Liver (tissue), 9 donors: ENCODE measurements around the gene GBE1. TPM values are rescaled to one million over a fixed set of nuclear protein-coding genes. Genes with fewer than 3 reads are reported as not detected.
A peak's percentile ranks its signal among the peaks of the same experiment; 100 is the strongest.

Experiments used
- DNase-seq: peaks from one replicate; pipeline ENCODE4 v3.0.0-alpha.2; 2017; ENCODE audit warnings: low spot score
- H3K27ac ChIP-seq, 2 donors: one replicate each; pipeline ENCODE4 v1.7.0; 2013; ENCODE audit warnings: inconsistent platforms in 2 of 2, low read length in 2 of 2, control low read depth in 1 of 2, low read depth in 1 of 2, mild to moderate bottlenecking in 1 of 2
- H3K27me3 ChIP-seq, 4 donors: one replicate each; pipeline versions ENCODE4 v1.6.1 to v1.7.0; 2013; ENCODE audit warnings: low read length in 3 of 4, inconsistent platforms in 1 of 4, mild to moderate bottlenecking in 1 of 4, moderate library complexity in 1 of 4; ENCODE audit not compliant: control insufficient read depth in 4 of 4, insufficient read depth in 4 of 4
- H3K36me3 ChIP-seq, 4 donors: one replicate each; pipeline versions ENCODE4 v1.6.1 to v1.7.0; 2013; ENCODE audit warnings: low read length in 3 of 4, mild to moderate bottlenecking in 3 of 4, low read depth in 1 of 4, moderate library complexity in 1 of 4; ENCODE audit not compliant: control insufficient read depth in 4 of 4, insufficient read depth in 3 of 4
- H3K4me1 ChIP-seq, 4 donors: one replicate each; pipeline versions ENCODE4 v1.6.1 to v1.7.0; 2013; ENCODE audit warnings: low read length in 3 of 4, mild to moderate bottlenecking in 3 of 4, moderate library complexity in 1 of 4; ENCODE audit not compliant: control insufficient read depth in 4 of 4, insufficient read depth in 4 of 4
- H3K4me3 ChIP-seq, 3 donors: one replicate each; pipeline versions ENCODE4 v1.6.1 to v1.7.0; 2013; ENCODE audit warnings: low read length in 3 of 3, control low read depth in 1 of 3, low read depth in 1 of 3, mild to moderate bottlenecking in 1 of 3
- H3K9ac ChIP-seq, 2 donors: one replicate each; pipeline ENCODE4 v1.7.0; 2013; ENCODE audit warnings: low read length in 2 of 2, mild to moderate bottlenecking in 2 of 2, moderate library complexity in 2 of 2, control low read depth in 1 of 2, low read depth in 1 of 2
- H3K9me3 ChIP-seq, 4 donors: one replicate each; pipeline versions ENCODE4 v1.6.1 to v1.7.0; 2013; ENCODE audit warnings: low read length in 3 of 4; ENCODE audit not compliant: control insufficient read depth in 4 of 4
- ATF3 ChIP-seq: IDR thresholded peaks from 2 replicates; pipeline ENCODE4 v1.6.1; 2016; ENCODE audit warnings: antibody characterized with exemption
- CTCF ChIP-seq: fragments of 150-350 bp; IDR thresholded peaks from 2 replicates; pipeline ENCODE4 v1.5.1; 2017; ENCODE audit warnings: improper control_type of control experiment, low read depth, low read length; ENCODE audit not compliant: missing input control
- EGR1 ChIP-seq, 2 donors: IDR thresholded peaks; 2 replicates each; pipeline ENCODE4 v1.6.1; 2016 to 2018; ENCODE audit warnings: antibody characterized with exemption in 2 of 2, low read depth in 2 of 2
- FOXA1 ChIP-seq: IDR thresholded peaks from 2 replicates; pipeline ENCODE4 v1.6.1; 2016; ENCODE audit warnings: antibody characterized with exemption
- FOXA2 ChIP-seq: IDR thresholded peaks from 2 replicates; pipeline ENCODE4 v1.6.1; 2016; ENCODE audit warnings: antibody characterized with exemption
- GABPA ChIP-seq, 2 donors: IDR thresholded peaks in 1 of 2; conservative IDR thresholded peaks in 1 of 2; 2 replicates each; pipeline ENCODE4 v1.6.1; 2016; ENCODE audit warnings: antibody characterized with exemption in 2 of 2, mild to moderate bottlenecking in 1 of 2, moderate library complexity in 1 of 2
- HNF4A ChIP-seq, 2 donors: conservative IDR thresholded peaks; 2 replicates each; pipeline ENCODE4 v1.6.1; 2016; ENCODE audit warnings: antibody characterized with exemption in 2 of 2, mild to moderate bottlenecking in 2 of 2
- HNF4G ChIP-seq: IDR thresholded peaks from 2 replicates; pipeline ENCODE4 v1.6.1; 2016; ENCODE audit warnings: antibody characterized with exemption
- JUND ChIP-seq, 2 donors: IDR thresholded peaks; 2 replicates each; pipeline ENCODE4 v1.6.1; 2016; ENCODE audit warnings: antibody characterized with exemption in 2 of 2
- MAX ChIP-seq: IDR thresholded peaks from 2 replicates; pipeline ENCODE4 v1.6.1; 2016; ENCODE audit warnings: antibody characterized with exemption
- NR2F2 ChIP-seq: IDR thresholded peaks from 2 replicates; pipeline ENCODE4 v1.6.1; 2016; ENCODE audit warnings: antibody characterized with exemption
- RAD21 ChIP-seq, 2 donors: IDR thresholded peaks; 2 replicates each; pipeline ENCODE4 v1.6.1; 2016; ENCODE audit warnings: antibody characterized with exemption in 2 of 2, mild to moderate bottlenecking in 2 of 2
- RXRA ChIP-seq, 2 donors: IDR thresholded peaks; 2 replicates each; pipeline ENCODE4 v1.6.1; 2017 to 2018; ENCODE audit warnings: antibody characterized with exemption in 2 of 2, mild to moderate bottlenecking in 1 of 2
- TAF1 ChIP-seq: conservative IDR thresholded peaks from 2 replicates; pipeline ENCODE4 v1.6.1; 2016; ENCODE audit warnings: antibody characterized with exemption, mild to moderate bottlenecking
- YY1 ChIP-seq: IDR thresholded peaks from 2 replicates; pipeline ENCODE4 v1.6.1; 2016; ENCODE audit warnings: antibody characterized with exemption, mild to moderate bottlenecking
- ZBTB33 ChIP-seq: IDR thresholded peaks from 2 replicates; pipeline ENCODE4 v1.6.1; 2016; ENCODE audit warnings: antibody characterized with exemption
- WGBS: extraction: QIAGEN DNeasy Blood & Tissue Kit; methylation state at CpG from one replicate; pipeline ENCODE4 v1.1.7; 2013; 5-methylcytosine and 5-hydroxymethylcytosine counted together
- polyA plus RNA-seq, 2 donors: library from polyadenylated mRNA; stranded (reverse) in 1 of 2; unstranded in 1 of 2; fragments of 200-250 nt in 1 of 2; fragments of >200 nt in 1 of 2; fragmentation: Nextera tagmentation in 1 of 2; extraction: Ambion mirVana in 1 of 2; gene quantifications; one replicate each; pipeline versions ENCODE4 v1.2.1 to v1.2.3, GENCODE V29; 2013 to 2015
- total RNA-seq, 2 donors: library from RNA; depleted of rRNA; stranded (reverse); fragments of >200 nt; gene quantifications; one replicate each; pipeline ENCODE4 v1.2.3, GENCODE V29; 2014
- donor health status: healthy.
- donor health status: healthy.
- donor health status: healthy.
- donor health status: healthy.
- donor health status: healthy.

GBE1 gene
- total and polyA plus RNA-seq, 4 donors, result 22.5 to 95.6 (median 25.8) TPM

- WGBS, result 56% methylated on average over 4 of the region's 4 CpGs
Observed at GRCh38 chr3:81723732-81724313, 37.6 kb downstream of the GBE1 start.

GRCh38 chr3:81718311-81718710 is 43.1 kb downstream of the GBE1 start:
- Histone ChIP-seq H3K4me1 (peaks cover 2 to 13% (median 5%) of the 10 kb centered on the region in 4 donors), H3K36me3 (no peaks in the 10 kb centered on the region), H3K27me3 (no peaks in the 10 kb centered on the region), H3K9ac (no peak overlapping the region), H3K9me3 (peaks cover 0 to 2% (median 0%) of the 10 kb centered on the region in 4 donors), H3K4me3 (no peak overlapping the region), H3K27ac (no peak overlapping the region)
- TF ChIP-seq EGR1 (IDR thresholded peaks at IDR 0.05; ENCODE audit: low read depth in 2 of 2), result no peak
- TF ChIP-seq CTCF, result no peak
- TF ChIP-seq YY1, result no peak
- TF ChIP-seq JUND (IDR thresholded peaks at IDR 0.05), result no peak
- no peak for TF ChIP-seq FOXA1
- TF ChIP-seq RAD21 (IDR thresholded peaks at IDR 0.05), result no peak
- TF ChIP-seq GABPA (IDR thresholded peaks at IDR 0.05 in 1 of 2, conservative IDR thresholded peaks at IDR 0.05 in 1 of 2), result no peak
- TF ChIP-seq MAX, result no peak
- no peak for TF ChIP-seq FOXA2
- no peak for TF ChIP-seq HNF4A (conservative IDR thresholded peaks at IDR 0.05)
- no peak for TF ChIP-seq RXRA (IDR thresholded peaks at IDR 0.05)
- TF ChIP-seq HNF4G, result no peak
- TF ChIP-seq ATF3, result no peak
- no peak for TF ChIP-seq ZBTB33
- no peak for TF ChIP-seq NR2F2
- TF ChIP-seq TAF1, result no peak
- no peak for DNase-seq
- 69% methylated on average over 1 of the region's 1 CpG for WGBS

More at GRCh38 chr3:81723732-81724313, 37.6 kb downstream of the GBE1 start:
- no peaks in the 10 kb centered on the region for H3K9me3 ChIP-seq
- TF ChIP-seq JUND (IDR thresholded peaks at IDR 0.05), result peak in 1 of 2 donors; percentile 30
- no peak for TF ChIP-seq FOXA2
- peak; percentile 14 for TF ChIP-seq YY1
- peak in 1 of 2 donors; percentile 19 for TF ChIP-seq HNF4A (conservative IDR thresholded peaks at IDR 0.05)
- H3K27ac ChIP-seq, result peak overlapping the region; percentile 4 to 45
- peaks cover 5 to 20% (median 7%) of the 10 kb centered on the region in 4 donors for H3K4me1 ChIP-seq
- DNase-seq, result no peak
- no peaks in the 10 kb centered on the region for H3K27me3 ChIP-seq
- peak overlapping the region in 1 of 2 donors; percentile 44 for H3K9ac ChIP-seq
- no peaks in the 10 kb centered on the region for H3K36me3 ChIP-seq
- no peak overlapping the region for H3K4me3 ChIP-seq
